Loucy (cell line): Measurements from ENCODE around the gene NTRK1.

Source experiments
- CTCF ChIP-seq: fragments of 200-600 bp; sonication (generic); conservative IDR thresholded peaks from 2 replicates; pipeline ENCODE4 v1.5.1; 2014; ENCODE audit warnings: mild to moderate bottlenecking, antibody characterized with exemption, low read length
- EZH2phosphoT487 ChIP-seq: fragments of 200-600 bp; IDR thresholded peaks from 2 replicates; pipeline ENCODE4 v1.6.1; 2018; ENCODE audit warnings: antibody characterized with exemption, mild to moderate bottlenecking, moderate library complexity, borderline replicate concordance

GRCh38 chr1:156887317-156887716 is 26.7 kb downstream of the NTRK1 start:
- no peak for TF ChIP-seq CTCF
- TF ChIP-seq EZH2phosphoT487, result no peak
